Tibial nerve (tissue), 4 donors: ENCODE results near the gene OR51A4.

ENCODE experiments used
- CTCF ChIP-seq, 5 experiments: fragments of 200-600 bp in 3 of 5; fragments of 450-650 bp in 2 of 5; sonication (generic) in 3 of 5; IDR thresholded peaks; one replicate each; pipeline ENCODE4 v1.5.1; 2016 to 2019; ENCODE audit warnings: antibody characterized with exemption in 5 of 5, mild to moderate bottlenecking in 3 of 5, moderate library complexity in 2 of 5
- EP300 ChIP-seq, 2 donors: sonication (generic); formaldehyde crosslinking; IDR thresholded peaks; one replicate each; pipeline ENCODE4 v1.6.1; 2017; ENCODE audit warnings: antibody characterized with exemption in 2 of 2, mild to moderate bottlenecking in 1 of 2
- POLR2A ChIP-seq, 2 donors: fragments of 450-650 bp; IDR thresholded peaks; one replicate each; pipeline ENCODE4 v1.6.1; 2017; ENCODE audit warnings: antibody characterized with exemption in 2 of 2, mild to moderate bottlenecking in 2 of 2, moderate library complexity in 2 of 2

GRCh38 chr11:4975436-4975835 lies 28.0 kb upstream of the OR51A4 start:
- TF ChIP-seq POLR2A (IDR thresholded peaks at IDR 0.05) (no peak), CTCF (IDR thresholded peaks at IDR 0.05) (no peak), EP300 (IDR thresholded peaks at IDR 0.05) (no peak)
